Measurements from ENCODE around the gene ADCK1.
"Not testable (repeated sequence)": the region's sequence is repeated elsewhere in the genome, so short reads cannot be mapped to it uniquely, and the experiment has no call there.

ADCK1 gene

DNA sequence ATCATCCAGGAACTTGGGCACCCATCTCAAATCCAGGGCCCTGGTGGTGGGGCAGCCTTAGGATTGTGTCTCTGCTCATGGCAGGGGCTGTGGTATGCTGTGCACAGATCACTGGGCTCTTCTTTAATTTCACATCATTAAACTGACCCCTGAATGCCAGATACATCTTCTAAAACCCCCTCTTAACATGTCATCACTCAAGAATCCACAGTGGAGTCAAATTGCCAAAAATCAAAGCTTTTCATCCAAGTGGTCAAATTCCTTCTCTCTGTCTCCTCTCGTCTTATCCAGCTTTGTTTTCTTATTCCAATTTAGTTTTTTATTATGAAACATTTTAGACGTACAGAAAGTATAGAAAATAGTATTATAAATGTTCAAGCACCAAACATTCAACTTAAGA is 97.5 kb downstream of the ADCK1 start:
- FAIRE-seq, result no peak

DNA sequence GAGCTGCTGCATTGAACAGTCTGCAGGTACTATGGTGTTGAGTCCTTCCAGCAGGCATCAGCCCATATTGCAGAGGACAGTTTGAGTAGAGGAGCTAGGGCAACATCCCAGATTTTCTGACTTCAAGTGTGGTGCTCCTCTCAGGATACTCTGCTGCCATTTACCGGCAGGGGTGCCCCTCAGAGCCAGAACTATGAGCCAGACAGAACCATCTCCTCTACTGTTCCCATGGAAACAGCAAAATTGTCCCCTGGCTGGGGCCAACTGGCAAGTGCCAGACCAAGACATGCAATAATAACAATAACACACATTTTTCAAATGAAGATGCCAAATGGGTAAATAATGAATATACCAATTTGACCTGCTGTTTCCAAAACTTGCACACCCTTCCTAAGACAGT is 102.9 kb downstream of the ADCK1 start:
- no peak for DNase-seq (ENCODE audit: low spot score)
- no peak for FAIRE-seq

More for the DNA sequence above, 97.5 kb downstream of the ADCK1 start:
- DNase-seq (ENCODE audit: low spot score), result no peak

GRCh38 chr14:77903221-77903620 is 103.3 kb downstream of the ADCK1 start:
- DNase-seq (ENCODE audit: low spot score) (no peak), FAIRE-seq (no peak)

DNA sequence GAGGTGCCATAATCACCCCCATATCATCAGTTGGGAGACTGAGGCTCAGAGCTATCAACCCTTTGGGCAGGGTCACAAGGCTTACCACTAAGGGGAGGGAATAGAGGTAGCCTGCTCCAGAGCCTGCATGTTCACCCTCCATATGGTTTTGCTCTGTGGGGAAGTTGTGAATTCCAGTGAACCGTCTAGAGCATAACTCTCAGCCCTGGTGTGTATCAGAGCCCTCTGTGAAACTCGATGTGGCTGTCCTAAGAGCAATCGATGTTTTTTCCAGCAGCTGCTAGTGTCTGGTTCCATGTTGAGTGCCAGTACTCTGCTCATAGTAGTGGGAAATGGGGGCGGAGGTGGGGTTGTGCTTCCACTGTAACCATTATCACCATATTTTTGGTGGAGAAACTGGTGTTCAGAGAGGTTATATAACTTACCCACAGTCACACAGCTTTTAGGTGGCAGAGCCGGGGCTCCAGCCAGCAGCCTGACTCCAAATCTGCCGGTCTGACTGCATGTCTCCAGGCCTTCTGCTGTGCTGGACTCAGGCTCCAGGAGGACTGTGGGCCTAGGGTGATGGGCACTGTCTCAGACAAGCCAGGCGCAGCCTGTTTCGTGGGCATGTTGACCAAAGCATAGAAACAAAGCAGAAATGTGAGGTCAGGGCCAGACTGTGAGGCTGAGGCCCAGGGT is 104.2 kb downstream of the ADCK1 start:
- DNase-seq (ENCODE audit: low spot score), result no peak
- no peak for FAIRE-seq

- DNase-seq (ENCODE audit: low spot score) (no peak), FAIRE-seq (no peak)
Measured at GRCh38 chr14:77906446-77906845, 106.5 kb downstream of the ADCK1 start.

GRCh38 chr14:77908847-77909246 is 108.9 kb downstream of the ADCK1 start:
- DNase-seq (ENCODE audit: low spot score) (no peak), FAIRE-seq (no peak)

DNA sequence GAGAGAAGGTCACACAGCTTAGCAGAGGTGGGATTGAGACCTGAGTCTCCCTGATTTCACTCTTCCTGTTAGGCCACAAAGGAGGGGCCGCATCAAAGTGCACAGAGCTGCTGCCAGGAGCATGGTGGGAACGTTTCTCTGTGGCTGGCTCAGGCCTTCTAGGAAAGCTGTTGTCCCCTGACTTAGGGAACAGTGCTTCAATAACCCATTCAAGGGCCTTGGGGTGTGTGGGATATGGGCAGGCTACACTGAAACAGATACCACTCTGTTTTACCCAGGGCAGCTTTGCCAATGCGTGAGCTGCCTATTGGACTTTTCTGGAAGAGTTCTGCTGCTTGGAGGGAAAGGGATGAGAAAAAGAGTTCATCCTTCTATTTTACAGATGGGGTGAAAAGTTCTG is 110.0 kb downstream of the ADCK1 start:
- DNase-seq (ENCODE audit: low spot score), result no peak
- no peak for FAIRE-seq

- no peak for FAIRE-seq
- no peak for DNase-seq (ENCODE audit: low spot score)
Measured at GRCh38 chr14:77910506-77910905, 110.6 kb downstream of the ADCK1 start.

DNA sequence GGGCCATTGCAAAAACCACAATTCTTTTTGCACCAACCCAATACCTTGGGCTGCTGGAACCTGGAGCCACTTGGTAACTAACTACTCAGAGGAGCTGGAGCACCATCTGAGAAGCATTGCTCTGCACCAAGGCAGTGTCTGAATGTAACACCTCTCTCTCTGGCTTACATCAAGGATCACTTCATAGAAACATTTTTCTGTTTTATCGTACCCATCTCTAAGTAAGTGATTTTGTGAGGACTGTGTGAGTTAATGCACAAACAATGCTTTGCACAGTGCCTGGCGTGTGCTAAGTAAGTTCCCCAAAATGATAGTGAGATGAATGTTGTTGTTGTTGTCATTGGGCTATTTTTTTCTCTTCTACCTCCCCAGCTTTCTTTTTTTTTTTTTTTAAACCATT is 111.4 kb downstream of the ADCK1 start:
- FAIRE-seq (no peak), DNase-seq (ENCODE audit: low spot score) (no peak)

DNA sequence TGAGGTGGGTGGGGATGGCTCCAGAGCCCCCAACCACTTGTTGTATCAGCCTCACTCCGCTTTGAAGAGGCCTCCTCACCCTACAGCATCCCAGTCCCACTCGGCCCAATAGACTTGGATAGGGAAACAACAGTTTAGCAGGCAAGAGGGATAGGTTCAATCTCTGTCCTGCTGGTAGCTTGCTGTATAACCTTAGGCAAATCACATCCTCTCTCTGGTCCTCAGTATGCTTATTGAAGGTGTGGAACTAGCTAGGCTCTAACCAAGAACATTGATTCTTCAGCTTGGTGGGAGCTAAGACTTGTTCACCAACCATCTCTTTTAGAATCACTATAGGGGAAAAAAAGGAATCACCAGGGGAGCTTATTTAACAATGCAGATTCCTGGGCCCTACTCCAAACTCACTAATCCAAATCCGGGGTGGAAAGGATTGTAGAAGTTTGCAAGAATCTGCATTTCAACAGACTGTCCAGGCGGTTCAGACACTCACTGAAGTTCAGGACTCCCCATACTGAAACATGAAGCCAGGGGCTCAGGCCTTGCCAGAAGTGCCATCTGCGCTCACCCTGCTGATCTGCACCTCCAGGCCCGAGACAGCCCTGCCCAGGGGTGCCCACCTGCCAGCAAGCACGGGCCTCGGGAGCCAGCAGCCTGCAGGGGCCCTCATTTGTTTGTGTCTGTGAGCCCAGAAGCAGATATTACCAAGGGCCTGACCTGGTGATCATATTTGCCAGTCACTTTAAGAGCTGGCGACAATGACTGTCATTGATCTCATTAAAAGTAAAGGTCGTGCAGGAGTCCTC is 113.0 kb downstream of the ADCK1 start:
- DNase-seq (ENCODE audit: low spot score), result no peak
- FAIRE-seq, result no peak

DNA sequence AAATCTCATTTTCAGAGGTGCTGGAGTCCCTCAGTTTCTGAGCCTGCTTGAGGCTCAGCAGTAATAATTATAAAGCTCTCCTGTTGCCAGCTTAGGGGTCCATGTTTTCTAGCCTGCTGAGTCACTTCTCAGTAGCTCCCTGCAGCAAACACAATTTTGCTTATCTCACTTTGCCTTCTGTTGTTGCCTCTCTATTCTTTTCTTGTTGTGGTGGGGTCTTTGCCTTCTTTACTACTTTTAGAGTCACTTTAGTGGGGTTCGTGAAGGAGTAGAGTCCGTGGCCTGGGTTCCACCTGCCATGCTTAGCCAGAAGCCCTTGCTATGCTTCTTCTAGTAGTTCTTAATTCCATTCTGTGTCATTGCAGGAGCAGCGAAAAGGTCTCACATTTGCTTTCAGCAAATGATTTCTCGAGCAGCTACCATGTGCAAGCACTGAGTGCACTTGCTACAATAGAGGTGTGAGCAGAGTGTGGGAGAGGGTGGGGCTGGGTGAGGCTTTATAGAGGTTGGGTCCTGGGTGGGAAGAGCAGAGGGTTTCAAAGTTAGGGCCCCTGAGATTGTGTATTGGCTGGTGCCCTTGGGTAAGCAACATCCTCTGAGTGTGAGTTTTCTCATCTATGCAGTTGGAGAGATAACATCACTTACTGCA is 114.3 kb downstream of the ADCK1 start:
- FAIRE-seq (no peak), DNase-seq (ENCODE audit: low spot score) (no peak)

- DNase-seq (ENCODE audit: low spot score); FAIRE-seq: not testable (repeated sequence)
Measured at GRCh38 chr14:77915390-77915789, 115.5 kb downstream of the ADCK1 start.

DNA sequence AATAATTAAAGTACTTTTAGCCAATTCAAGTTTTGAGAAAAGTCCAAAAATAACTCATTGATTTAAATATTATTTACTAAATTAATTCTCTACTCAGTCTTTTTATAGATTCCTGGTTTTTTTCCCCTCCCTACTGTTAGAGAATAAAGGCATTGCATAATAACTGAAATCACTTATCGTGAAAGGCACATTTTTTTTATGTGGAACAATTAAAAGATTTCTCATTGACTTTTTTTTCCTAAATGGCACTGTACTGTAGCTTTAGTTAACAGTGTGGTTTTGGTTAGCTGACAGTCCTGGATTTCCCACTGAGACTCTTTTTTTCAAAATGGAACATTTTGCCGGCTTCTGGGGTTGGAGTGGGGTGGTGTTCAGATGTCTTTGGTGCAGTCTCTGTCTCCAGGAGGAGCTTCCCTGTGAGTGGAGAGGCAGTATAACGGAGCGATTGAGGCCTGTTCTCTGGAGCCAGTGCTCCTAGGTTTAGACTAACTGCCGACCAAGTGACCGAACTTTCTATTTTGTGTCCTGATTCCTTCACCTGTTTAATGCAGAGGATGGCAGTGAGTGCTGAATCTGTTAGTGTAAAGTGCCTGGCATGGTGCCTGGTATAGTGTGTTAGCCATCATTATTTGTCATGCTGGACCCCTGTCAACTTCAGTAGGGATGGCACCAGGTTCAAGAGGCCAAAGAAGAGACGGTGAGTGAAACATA is 117.7 kb downstream of the ADCK1 start:
- DNase-seq (ENCODE audit: low spot score) (no peak), FAIRE-seq (no peak)

DNA sequence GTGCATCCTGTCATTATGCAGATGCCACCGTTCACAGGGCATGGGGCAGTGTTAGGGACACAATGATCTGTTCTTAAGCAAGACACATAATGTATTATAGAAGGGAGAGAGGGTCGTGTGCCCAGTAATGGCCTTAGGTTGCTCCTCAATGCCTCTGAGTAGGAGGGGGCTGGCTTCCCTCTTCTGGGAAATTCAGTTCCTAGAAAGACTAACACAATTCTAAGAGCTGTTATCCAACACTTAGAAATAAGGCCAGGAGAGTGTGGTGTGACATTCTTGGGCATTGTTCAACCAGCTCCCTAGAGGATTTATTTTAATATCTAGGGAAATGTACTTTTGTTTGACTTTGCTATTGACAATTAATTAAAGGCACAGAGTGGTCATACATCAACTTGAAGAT is 118.5 kb downstream of the ADCK1 start:
- DNase-seq (ENCODE audit: low spot score) (no peak), FAIRE-seq (no peak)

DNA sequence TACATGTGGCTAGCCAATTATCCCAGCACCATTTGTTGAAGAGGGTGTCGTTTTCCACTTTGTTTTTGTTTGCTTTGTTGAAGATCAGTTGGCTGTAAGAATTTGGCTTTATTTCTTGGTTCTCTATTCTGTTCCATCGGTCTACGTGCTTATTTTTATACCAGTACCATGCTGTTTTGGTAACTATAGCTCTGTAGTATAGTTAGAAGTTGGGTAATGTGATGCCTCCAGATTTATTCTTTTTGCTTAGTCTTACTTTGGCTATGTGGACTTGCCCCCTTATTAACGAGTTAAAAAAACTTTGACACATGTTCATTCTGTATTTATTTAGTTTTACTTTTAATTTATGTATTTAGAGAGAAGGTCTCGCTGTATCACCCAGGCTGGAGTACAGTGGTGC is 120.4 kb downstream of the ADCK1 start:
- no peak for FAIRE-seq
- no peak for DNase-seq (ENCODE audit: low spot score)

- FAIRE-seq (no peak), DNase-seq (ENCODE audit: low spot score) (no peak)
Measured at GRCh38 chr14:77921818-77922217, 121.9 kb downstream of the ADCK1 start.

DNA sequence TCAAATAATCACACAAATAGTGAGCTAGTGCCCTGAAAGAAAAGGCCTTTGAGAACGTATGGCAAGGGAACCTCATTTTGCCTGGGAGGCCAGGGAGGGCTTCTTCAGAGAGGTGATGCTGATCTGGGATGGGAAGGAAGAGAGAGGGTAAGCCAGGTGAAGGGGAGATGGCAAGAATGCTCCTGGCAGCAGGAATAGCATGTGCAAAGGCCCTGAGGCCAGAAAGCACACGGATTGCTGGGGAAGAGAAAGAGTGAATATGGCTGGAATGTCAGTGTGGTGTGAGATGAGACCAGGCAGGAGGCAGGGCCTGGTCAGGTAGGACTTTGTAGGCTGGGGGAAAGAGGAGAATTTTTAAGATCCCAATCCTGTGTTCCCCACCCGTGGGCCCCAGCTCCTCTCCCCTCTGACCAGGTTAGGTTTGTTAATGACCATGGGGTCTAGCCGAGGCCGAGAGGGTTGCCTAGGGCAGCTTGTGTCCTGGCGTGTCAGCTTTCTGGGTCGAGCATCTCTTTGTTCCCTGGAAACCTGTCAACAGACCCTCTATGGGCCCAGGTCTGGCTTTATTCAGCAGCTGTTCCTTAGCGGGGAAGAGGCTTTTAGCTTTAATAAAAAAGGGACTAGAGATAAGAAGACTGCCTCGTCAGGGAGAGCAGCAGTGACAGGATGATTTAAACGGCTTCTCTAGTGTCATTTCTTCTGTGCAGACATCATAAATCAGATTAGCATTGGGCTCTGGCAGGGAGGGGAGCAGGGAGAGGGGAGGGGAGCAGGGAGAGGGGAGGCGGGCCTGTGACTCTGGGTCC is 123.4 kb downstream of the ADCK1 start:
- DNase-seq (ENCODE audit: low spot score) (no peak), FAIRE-seq (no peak)

DNA sequence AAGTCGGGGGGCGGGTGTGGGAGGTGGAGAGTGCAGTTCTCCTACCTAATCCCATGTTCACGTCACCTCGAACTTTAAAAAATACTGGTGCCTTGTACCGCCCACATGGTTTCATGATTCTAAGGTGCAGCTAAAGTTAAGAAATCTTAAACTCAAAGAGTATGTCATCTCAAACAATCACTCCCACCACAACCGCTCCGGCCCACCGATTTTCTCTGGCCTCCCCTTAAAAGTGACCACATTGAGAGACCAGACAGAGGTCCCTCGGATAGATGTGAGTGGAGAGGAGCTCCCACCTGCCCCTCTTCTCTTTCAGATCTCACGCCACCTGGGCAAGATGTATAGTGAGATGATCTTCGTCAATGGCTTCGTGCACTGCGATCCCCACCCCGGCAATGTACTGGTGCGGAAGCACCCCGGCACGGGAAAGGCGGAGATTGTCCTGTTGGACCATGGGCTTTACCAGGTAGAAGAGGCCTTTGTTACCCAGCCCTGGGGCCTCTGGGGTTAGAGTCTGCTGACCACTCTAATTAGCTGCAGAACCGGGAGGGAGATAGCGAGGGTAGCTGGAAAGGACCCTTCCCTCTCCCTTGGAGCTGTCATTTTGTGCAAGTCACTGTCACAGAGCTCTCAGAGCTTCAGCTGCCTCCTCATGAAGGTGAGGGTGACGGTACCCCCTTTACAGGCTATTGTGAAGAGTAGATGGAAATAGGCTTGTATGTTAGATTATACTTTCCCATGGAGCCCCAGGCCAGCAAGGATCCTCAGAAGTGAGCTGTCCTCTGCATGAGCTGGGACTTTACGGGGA is 124.4 kb downstream of the ADCK1 start:
- DNase-seq (ENCODE audit: low spot score), result no peak
- no peak for FAIRE-seq

- DNase-seq (ENCODE audit: low spot score), result no peak
- FAIRE-seq, result no peak
Measured at GRCh38 chr14:77926942-77927341, 127.0 kb downstream of the ADCK1 start.

- DNase-seq (ENCODE audit: low spot score) (no peak), FAIRE-seq (no peak)
Measured at GRCh38 chr14:77931441-77931840, 131.5 kb downstream of the ADCK1 start.
